Middle frontal gyrus (tissue), 1 donor: ENCODE data around the gene ACTBL2.
"Not testable (repeated sequence)": the region's sequence is repeated elsewhere in the genome, so short reads cannot be mapped to it uniquely, and the experiment has no call there.

ENCODE experiments used
- DNase-seq: peaks from one replicate; pipeline ENCODE4 v3.0.0-alpha.2; 2015; ENCODE audit warnings: low spot score; ENCODE audit errors: extremely low spot score

Gene ACTBL2

GRCh38 chr5:57494104-57495098, 11.8 kb upstream of the ACTBL2 start:
- no peak for DNase-seq

- no peak for DNase-seq
These were observed 10.4 kb upstream of the ACTBL2 start for GRCh38 chr5:57493034-57493433.

- no peak for DNase-seq
These were observed 10.0 kb upstream of the ACTBL2 start for GRCh38 chr5:57492632-57493031.

DNA sequence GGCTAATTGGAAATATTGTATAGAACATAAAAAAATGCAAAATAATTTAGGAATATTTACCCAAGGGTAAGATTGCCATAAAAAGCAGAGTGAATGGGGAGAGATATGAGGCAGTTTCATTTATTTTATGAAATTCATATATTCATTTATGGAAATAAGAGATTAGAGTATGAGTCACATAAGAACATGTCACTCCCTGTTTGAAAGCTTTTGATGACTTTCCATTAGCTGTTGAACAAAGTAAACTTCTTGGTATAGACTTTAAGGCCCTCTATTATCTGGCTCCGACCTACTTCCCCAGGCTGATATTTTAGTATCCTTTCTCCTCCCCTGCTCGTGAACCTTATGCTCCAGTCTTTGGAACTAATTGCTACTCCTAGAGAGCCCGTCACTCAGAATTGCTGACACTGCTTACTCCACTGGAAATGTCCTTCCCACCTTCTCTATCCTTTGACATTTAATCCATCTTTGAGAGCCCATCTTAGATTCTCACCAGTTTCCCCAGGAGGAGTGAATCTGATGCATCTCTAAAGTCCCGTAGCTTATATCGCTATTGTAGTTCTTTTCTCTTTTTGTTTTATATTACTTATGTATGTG, 8.9 kb upstream of the ACTBL2 start:
- DNase-seq, result no peak

- DNase-seq, result no peak
These were observed 5.8 kb upstream of the ACTBL2 start for GRCh38 chr5:57488215-57488955.

- no peak for DNase-seq
These were observed 3.5 kb upstream of the ACTBL2 start for GRCh38 chr5:57486027-57486602.

DNA sequence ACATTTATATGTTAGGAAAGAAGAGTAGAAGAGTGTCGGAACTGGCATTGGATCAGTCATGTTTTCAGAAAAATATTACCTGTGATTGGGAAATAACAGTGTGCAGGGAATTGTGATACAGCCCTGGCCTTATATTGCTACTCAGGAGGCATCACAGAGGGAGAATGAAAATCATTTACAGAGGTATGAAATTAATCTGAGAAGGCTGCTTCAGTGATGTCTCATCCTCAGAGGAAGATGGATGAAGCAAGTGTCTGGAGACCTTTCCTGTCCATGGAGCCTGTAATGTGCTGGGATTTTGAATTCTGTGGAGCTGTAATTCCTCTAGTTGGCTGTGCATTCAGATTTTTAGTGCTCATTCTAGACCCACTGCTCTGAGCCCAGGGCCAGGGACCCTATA, 3.8 kb downstream of the ACTBL2 start:
- DNase-seq, result no peak

DNA sequence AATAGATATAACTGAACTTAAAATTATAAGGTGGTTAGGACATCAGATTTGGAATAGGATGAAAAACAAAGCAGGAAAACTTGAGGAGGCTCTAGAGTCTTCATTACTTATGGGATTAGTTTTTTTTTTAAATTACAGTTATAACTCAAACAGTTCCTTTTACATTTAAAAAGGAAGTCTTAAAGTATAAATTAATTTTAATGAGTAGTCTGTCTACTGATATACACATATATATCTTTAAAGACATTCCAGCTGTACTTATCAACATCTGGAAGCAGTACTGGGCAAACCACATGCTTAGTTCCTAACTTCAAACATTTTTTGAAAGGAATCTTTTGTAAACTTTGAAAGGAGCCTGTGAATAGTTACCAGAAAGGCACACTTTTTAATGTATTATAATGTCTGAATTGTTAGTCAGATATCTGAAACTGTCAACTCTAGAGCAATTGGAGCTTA, 6.0 kb downstream of the ACTBL2 start:
- DNase-seq, result no peak

DNA sequence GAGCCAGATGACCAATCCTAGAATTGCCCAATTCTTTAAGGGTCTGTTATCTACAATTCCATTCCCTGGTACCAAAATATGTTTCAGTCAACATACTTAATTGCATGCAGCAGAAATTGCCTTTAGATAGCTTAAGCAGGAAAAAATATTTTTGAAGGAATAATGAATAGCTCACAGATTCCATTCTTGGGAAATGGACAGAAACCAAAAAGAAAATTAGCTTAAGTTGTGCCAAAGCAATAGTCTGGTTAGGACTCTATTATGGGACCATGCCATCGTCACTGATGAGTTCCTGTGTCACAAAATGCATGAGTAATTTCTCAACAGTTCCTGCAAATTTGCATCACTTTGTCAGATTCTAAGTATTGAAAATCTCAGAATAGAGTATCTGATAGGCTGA, 12.3 kb downstream of the ACTBL2 start:
- no peak for DNase-seq

GRCh38 chr5:57468481-57469163, 14.0 kb downstream of the ACTBL2 start:
- no peak for DNase-seq

GRCh38 chr5:57466544-57466943, 16.1 kb downstream of the ACTBL2 start:
- DNase-seq, result no peak

GRCh38 chr5:57460056-57460455, 22.6 kb downstream of the ACTBL2 start:
- DNase-seq, result not testable (repeated sequence)

DNA sequence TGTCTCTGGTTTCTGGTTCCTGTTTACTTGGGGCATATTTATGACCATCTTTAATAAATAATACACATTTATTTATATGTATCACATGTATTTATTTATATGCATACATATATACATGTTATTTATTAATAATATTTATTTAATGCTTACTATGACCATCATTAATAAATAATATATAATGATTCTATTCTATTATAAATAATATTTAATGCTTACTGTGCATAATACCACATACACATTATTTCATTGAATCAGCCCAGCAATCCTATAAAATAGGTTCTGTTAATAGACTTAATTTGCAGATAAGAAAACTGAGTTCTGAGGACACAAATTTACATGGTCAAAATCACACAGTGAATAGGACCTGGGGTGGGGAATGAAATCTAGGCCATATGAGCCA, 24.2 kb downstream of the ACTBL2 start:
- no peak for DNase-seq

GRCh38 chr5:57456531-57457135, 26.0 kb downstream of the ACTBL2 start:
- DNase-seq, result no peak

DNA sequence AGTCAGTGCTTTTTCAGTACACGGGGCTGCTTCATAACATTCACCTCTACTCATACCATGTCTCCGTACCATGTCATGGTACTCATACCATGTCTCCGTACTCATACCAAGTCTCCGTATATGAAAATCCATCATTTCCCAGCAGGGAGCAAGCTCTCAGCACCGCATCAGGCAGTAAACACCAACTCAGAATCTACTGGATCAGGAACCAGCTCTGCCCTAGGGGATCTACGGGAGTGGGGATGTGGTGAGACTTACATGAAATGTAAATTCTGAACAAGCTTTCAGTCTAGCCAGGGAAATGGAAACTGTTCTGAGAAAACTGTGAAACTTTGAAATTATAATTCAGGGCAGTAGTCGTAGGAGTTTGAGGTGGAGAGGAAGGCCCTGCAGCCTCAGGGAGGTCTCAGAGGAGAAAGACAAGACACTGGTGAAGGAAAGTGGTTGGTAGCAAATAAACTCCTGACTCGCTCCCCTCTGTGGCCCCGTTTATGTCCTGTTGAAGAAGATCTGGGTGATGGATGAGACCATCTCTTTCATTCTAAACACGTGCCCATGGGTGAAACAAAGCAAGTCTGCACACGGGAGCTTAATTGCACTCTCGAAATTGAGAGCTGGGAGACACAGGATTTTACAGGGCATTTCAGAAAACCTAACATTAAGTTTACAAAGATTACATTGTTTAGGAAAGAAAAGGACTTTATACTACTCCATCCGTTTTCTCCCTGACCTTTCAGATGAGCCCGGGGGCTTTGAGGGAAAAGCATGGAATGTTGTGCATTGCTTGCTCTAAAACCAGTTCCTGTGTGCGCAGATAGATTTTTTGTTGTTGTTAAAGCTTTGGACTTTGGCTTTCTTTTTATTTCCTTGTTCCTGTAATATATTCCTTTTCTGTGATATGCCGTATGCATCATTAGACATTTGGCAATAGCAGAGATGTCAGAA, 26.8 kb downstream of the ACTBL2 start:
- DNase-seq, result no peak

DNA sequence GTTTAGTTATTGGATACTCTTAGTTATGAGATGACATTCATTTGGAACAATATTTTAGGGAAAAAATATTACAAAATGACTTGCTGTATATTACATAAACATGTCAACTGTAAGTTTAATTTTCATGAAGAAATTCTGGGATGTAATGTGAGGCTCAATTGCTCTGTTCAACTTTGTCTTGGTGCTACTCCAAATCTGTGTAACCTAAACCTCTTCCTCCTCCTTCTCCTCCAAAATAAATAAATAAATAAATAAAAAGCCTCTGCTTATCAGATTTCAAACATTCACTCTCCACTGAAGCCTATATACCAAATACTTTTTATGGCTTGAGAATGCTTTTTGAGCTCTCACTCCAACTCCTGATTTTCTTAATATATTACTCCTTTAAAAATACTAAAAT, 27.7 kb downstream of the ACTBL2 start:
- DNase-seq, result no peak

DNA sequence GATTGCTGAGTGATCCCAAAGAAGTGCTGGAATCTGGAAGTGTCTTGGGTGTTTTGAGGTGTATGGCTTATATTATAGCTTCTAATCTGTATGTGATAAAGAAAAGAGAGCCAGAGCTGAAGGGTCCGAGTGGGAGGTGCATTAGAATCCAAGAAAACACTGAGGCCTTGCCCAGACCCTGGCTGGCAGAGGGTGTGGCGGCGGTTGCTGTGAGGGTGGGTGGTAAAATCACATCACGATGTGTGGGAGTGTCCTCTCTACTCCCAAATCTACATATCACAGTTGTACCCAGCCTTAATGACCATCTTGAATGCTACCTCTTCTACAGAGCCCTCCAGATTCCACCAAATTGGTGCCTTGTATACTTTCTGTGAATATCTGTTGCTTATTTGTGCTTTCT, 28.9 kb downstream of the ACTBL2 start:
- no peak for DNase-seq

DNA sequence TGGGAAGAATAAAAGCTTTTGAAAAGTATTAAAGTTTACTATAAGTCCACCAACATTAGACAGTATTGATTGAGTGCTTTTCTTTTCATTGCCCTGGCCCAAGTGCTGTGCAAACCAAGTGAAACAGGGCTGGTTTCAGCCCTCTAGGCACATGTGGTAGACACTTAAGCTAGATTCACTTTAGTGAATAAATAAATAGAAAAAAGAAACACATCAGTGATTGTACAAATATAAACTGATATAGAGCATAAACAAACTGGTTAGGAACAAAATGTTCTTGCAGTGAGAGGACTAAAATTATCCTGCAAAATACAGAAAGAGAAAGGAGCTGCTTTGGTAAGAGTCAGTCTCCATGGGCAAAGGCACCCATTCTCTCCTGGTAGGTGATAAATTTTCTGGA, 29.7 kb downstream of the ACTBL2 start:
- no peak for DNase-seq
